ENCODE results near the gene HEYL. TPM values are rescaled to one million over a fixed set of nuclear protein-coding genes. Genes with fewer than 3 reads are reported as not detected.

Gene HEYL
- total and polyA plus RNA-seq, 2 of the 8 experiments (the other 6 are each of a cell fraction or from before 2014, with no cell fraction given) = 1.8 to 3.1 TPM

DNA sequence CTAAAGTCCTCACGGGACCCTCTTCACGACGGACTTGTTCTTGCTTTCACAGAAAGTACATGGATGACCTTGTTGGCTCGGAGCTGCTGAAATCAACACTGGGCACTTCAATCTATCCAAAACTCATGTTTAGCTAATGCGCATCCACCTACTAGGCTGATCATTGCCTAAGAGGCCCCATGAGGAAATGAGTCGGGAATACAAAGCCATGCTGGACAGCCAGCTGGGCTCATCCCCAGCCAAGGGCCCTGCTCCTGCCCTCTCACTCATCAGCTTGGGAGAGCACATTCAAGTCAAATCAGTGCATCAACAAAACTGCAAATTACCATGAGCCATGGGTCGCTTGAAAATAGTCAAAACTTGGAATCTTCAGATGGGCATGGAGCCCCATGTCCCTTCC is 14.8 kb upstream of the HEYL start:
- peaks cover 0 to 14% (median 5%) of the 10 kb centered on the region in 4 experiments; a peak in 3 of 7 replicates for H3K27me3 ChIP-seq (replicated peaks in 1 of 4; ENCODE audit: control insufficient read depth in 3 of 4, extremely low read depth in 1 of 4, insufficient read depth in 3 of 4, low read length in 3 of 4)
- TF ChIP-seq POLR2AphosphoS5 (IDR thresholded peaks at IDR 0.05; ENCODE audit: low read depth, low read length) (no peak), RNF2 (IDR thresholded peaks at IDR 0.05; ENCODE audit: borderline replicate concordance, low read depth, low read length, missing control alignments, poor library complexity, severe bottlenecking) (no peak), ATF2 (IDR thresholded peaks at IDR 0.05; ENCODE audit: low read length) (no peak)
- TF ChIP-seq, protein P1, sequence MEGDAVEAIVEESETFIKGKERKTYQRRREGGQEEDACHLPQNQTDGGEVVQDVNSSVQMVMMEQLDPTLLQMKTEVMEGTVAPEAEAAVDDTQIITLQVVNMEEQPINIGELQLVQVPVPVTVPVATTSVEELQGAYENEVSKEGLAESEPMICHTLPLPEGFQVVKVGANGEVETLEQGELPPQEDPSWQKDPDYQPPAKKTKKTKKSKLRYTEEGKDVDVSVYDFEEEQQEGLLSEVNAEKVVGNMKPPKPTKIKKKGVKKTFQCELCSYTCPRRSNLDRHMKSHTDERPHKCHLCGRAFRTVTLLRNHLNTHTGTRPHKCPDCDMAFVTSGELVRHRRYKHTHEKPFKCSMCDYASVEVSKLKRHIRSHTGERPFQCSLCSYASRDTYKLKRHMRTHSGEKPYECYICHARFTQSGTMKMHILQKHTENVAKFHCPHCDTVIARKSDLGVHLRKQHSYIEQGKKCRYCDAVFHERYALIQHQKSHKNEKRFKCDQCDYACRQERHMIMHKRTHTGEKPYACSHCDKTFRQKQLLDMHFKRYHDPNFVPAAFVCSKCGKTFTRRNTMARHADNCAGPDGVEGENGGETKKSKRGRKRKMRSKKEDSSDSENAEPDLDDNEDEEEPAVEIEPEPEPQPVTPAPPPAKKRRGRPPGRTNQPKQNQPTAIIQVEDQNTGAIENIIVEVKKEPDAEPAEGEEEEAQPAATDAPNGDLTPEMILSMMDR (IDR thresholded peaks at IDR 0.05; ENCODE audit: control extremely low read depth in 1 of 3, insufficient read depth in 1 of 3, low read depth in 1 of 3, low read length in 3 of 3) = no peak

More for the DNA sequence above, 14.8 kb upstream of the HEYL start:
- no peaks in the 10 kb centered on the region for H3K79me1 ChIP-seq (ENCODE audit: low read depth, low read length)
- H4K8ac ChIP-seq (ENCODE audit: extremely low read depth, insufficient read depth, low read length) = no peak overlapping the region
- no peak overlapping the region for H3K14ac ChIP-seq (ENCODE audit: insufficient read length)
- DNase-seq (ENCODE audit: low read depth in 1 of 2, low spot score in 2 of 2) = no peak
- no peak overlapping the region for H3K27ac ChIP-seq (ENCODE audit: low read depth, low read length)
- no peaks in the 10 kb centered on the region for H3K36me3 ChIP-seq (ENCODE audit: control insufficient read depth in 2 of 4, insufficient read depth in 4 of 4, low read length in 3 of 4)
- no peak for FAIRE-seq
- CTCF ChIA-PET (ENCODE audit: partially characterized antibody) = interaction anchor here (0.8 to 17.8 kb wide), 20 partner anchors 11 to 242 kb away, joined by 3 to 469 read pairs (median 5); partner anchors contain the start of genes HEYL and NT5C1A
- POLR2A ChIA-PET (ENCODE audit: partially characterized antibody) = interaction anchor here (1.0 to 1.7 kb wide), 6 partner anchors 9 to 84 kb away, joined by 3 to 5 read pairs (median 4); partner anchors contain the start of gene PPIE
- H2BK20ac ChIP-seq (ENCODE audit: low read length) = peak overlapping the region; percentile 43; the same call in 1 of the 2 replicates
- no peak overlapping the region for H2AFZ ChIP-seq (ENCODE audit: low read length)
- WGBS, 2 experiments (ENCODE audit: extremely low coverage in 1 of 2, insufficient coverage in 1 of 2, insufficient read length in 1 of 2, insufficient replicate concordance in 2 of 2, low coverage in 1 of 2, low lambda C conversion rate in 2 of 2, missing lambda C conversion rate in 1 of 2) = 83% methylated on average over 7 of the region's 7 CpGs; no CpG with 5 or more reads in 1 of the 2 experiments
- H3K56ac ChIP-seq (replicated peaks; ENCODE audit: insufficient read length, low read depth, low read length) = no peak overlapping the region
- H4K20me1 ChIP-seq (replicated peaks in 1 of 2; ENCODE audit: control insufficient read depth in 1 of 2, insufficient read depth in 2 of 2, low read length in 2 of 2) = peaks cover 0 to 2% of the 10 kb centered on the region in 2 experiments
- H3K4ac ChIP-seq (replicated peaks; ENCODE audit: insufficient read length, low read depth, low read length) = no peak overlapping the region
- no peaks in the 10 kb centered on the region for H3K9me3 ChIP-seq (ENCODE audit: insufficient read depth in 2 of 2, low read depth in 1 of 2, low read length in 1 of 2)
- no peak overlapping the region for H2BK120ac ChIP-seq (replicated peaks; ENCODE audit: low read depth, low read length)
- no peak overlapping the region for H3K4me2 ChIP-seq (ENCODE audit: insufficient read depth in 1 of 2, low read depth in 2 of 2, low read length in 2 of 2)
- no peak overlapping the region for H2BK15ac ChIP-seq (ENCODE audit: low read length)
- H3K79me2 ChIP-seq (ENCODE audit: control insufficient read depth in 1 of 2, insufficient read depth in 2 of 2, low read length in 2 of 2) = no peaks in the 10 kb centered on the region
- no peaks in the 10 kb centered on the region for H3K23me2 ChIP-seq (ENCODE audit: low read depth, low read length)
- no peak overlapping the region for H3K23ac ChIP-seq (ENCODE audit: insufficient read length)
- no peak overlapping the region for H2BK5ac ChIP-seq (ENCODE audit: low read depth, low read length)
- no peak overlapping the region; the same call in 1 of the 2 replicates for H2BK12ac ChIP-seq (ENCODE audit: low read depth, low read length)
- no peak overlapping the region for H4K91ac ChIP-seq (replicated peaks; ENCODE audit: insufficient read length, low read length)
- H3K9ac ChIP-seq (replicated peaks in 1 of 4; ENCODE audit: extremely low read depth in 1 of 4, low read depth in 3 of 4, low read length in 3 of 4) = no peak overlapping the region
- no peaks in the 10 kb centered on the region for H3K4me1 ChIP-seq (replicated peaks in 1 of 4; ENCODE audit: control insufficient read depth in 3 of 4, insufficient read depth in 4 of 4, low read length in 3 of 4)
- H3K18ac ChIP-seq (ENCODE audit: extremely low read depth, low read length) = no peak overlapping the region
- H3K4me3 ChIP-seq (ENCODE audit: extremely low read depth in 1 of 4, insufficient read depth in 2 of 4, low read depth in 3 of 4, low read length in 4 of 4) = no peak overlapping the region
- H2AK5ac ChIP-seq (ENCODE audit: low read depth, low read length) = no peak overlapping the region
- no peak overlapping the region for H4K5ac ChIP-seq (ENCODE audit: insufficient read length, low read depth, low read length)
